HTR-8/SVneo (cell line): ENCODE results near the gene TESPA1.
"Not testable (repeated sequence)": the region's sequence is repeated elsewhere in the genome, so short reads cannot be mapped to it uniquely, and the experiment has no call there.

Experiments used
- DNase-seq: peaks from one replicate; pipeline ENCODE4 v3.0.0; 2011; ENCODE audit warnings: low spot score, mixed read lengths; ENCODE audit not compliant: insufficient read length
- FAIRE-seq: peaks from 2 replicates; lab custom pipeline; 2011; peaks lifted over from hg19 to GRCh38; lab: Jason Lieb, UNC

The TESPA1 gene

GRCh38 chr12:54987611-54988231 is 3.2 kb upstream of the TESPA1 start:
- no peak for FAIRE-seq

GRCh38 chr12:54986773-54987172 is 2.2 kb upstream of the TESPA1 start:
- FAIRE-seq, DNase-seq: not testable (repeated sequence)

More at GRCh38 chr12:54987611-54988231, 3.2 kb upstream of the TESPA1 start:
- no peak for DNase-seq

- FAIRE-seq (no peak), DNase-seq (no peak)
Measured at GRCh38 chr12:54983536-54984101, 943 bp downstream of the TESPA1 start.

- DNase-seq (no peak), FAIRE-seq (no peak)
Measured at GRCh38 chr12:54981796-54982195, 2.8 kb downstream of the TESPA1 start.

GRCh38 chr12:54980341-54980740 is 4.2 kb downstream of the TESPA1 start:
- FAIRE-seq (no peak), DNase-seq (no peak)

GRCh38 chr12:54977857-54978256 is 6.7 kb downstream of the TESPA1 start:
- DNase-seq (no peak), FAIRE-seq (no peak)

GRCh38 chr12:54977155-54977554 is 7.4 kb downstream of the TESPA1 start:
- no peak for FAIRE-seq
- no peak for DNase-seq

- no peak for DNase-seq
- no peak for FAIRE-seq
Measured at GRCh38 chr12:54975875-54976274, 8.7 kb downstream of the TESPA1 start.

- FAIRE-seq: no peak
- no peak for DNase-seq
Measured at GRCh38 chr12:54975272-54975671, 9.3 kb downstream of the TESPA1 start.

GRCh38 chr12:54974279-54974678 is 10.3 kb downstream of the TESPA1 start:
- DNase-seq: no peak
- FAIRE-seq: no peak

GRCh38 chr12:54973556-54973955 is 11.0 kb downstream of the TESPA1 start:
- DNase-seq (no peak), FAIRE-seq (no peak)

GRCh38 chr12:54970741-54971140 is 13.8 kb downstream of the TESPA1 start:
- DNase-seq (no peak), FAIRE-seq (no peak)

GRCh38 chr12:54968181-54968730 is 16.3 kb downstream of the TESPA1 start:
- FAIRE-seq (no peak), DNase-seq (no peak)

- DNase-seq (no peak), FAIRE-seq (no peak)
Measured at GRCh38 chr12:54967461-54967860, 17.1 kb downstream of the TESPA1 start.

GRCh38 chr12:54961190-54961589 is 23.4 kb downstream of the TESPA1 start:
- no peak for DNase-seq
- FAIRE-seq: no peak

- DNase-seq: no peak
- no peak for FAIRE-seq
Measured at GRCh38 chr12:54959291-54960018, 25.1 kb downstream of the TESPA1 start.

- no peak for FAIRE-seq
- peak; percentile 35 for DNase-seq
Measured at GRCh38 chr12:54958048-54958658, 26.4 kb downstream of the TESPA1 start.

GRCh38 chr12:54956818-54957641 is 27.5 kb downstream of the TESPA1 start:
- no peak for DNase-seq
- FAIRE-seq: no peak

- DNase-seq: no peak
- no peak for FAIRE-seq
Measured at GRCh38 chr12:54956322-54956721, 28.2 kb downstream of the TESPA1 start.

- no peak for FAIRE-seq
Measured at GRCh38 chr12:54954801-54955200, 29.8 kb downstream of the TESPA1 start.

More at GRCh38 chr12:54954801-54955200, 29.8 kb downstream of the TESPA1 start:
- no peak for DNase-seq
